T-helper 9 cell (primary cell): ENCODE measurements around the gene ECI2.
"Not testable (repeated sequence)": the region's sequence is repeated elsewhere in the genome, so short reads cannot be mapped to it uniquely, and the experiment has no call there.

Source experiments
- DNase-seq: peaks from one replicate; pipeline ENCODE4 v3.0.0-alpha.2; 2020

The ECI2 gene

GRCh38 chr6:4100655-4101054, 34.7 kb downstream of the ECI2 start:
- DNase-seq, result no peak

- DNase-seq, result no peak
These were observed 42.1 kb downstream of the ECI2 start for GRCh38 chr6:4093288-4093687.

GRCh38 chr6:4091941-4092340, 43.4 kb downstream of the ECI2 start:
- no peak for DNase-seq

- not testable (repeated sequence) for DNase-seq
These were observed 45.3 kb downstream of the ECI2 start for GRCh38 chr6:4090043-4090442.

GRCh38 chr6:4088704-4089103, 46.7 kb downstream of the ECI2 start:
- no peak for DNase-seq

GRCh38 chr6:4085332-4085700, 50.1 kb downstream of the ECI2 start:
- no peak for DNase-seq

GRCh38 chr6:4084444-4085331, 50.7 kb downstream of the ECI2 start:
- no peak for DNase-seq

GRCh38 chr6:4078691-4079471, 56.5 kb downstream of the ECI2 start, which contains the start of gene FAM217A:
FAM217A (minus strand) TSS chr6:4079137; CDS start chr6:4077414, 1,723 bp downstream.
- no peak for DNase-seq

GRCh38 chr6:4074478-4075235, 60.7 kb downstream of the ECI2 start:
- no peak for DNase-seq

- no peak for DNase-seq
These were observed 64.0 kb downstream of the ECI2 start for GRCh38 chr6:4071330-4071729.

GRCh38 chr6:4069199-4069598, 66.2 kb downstream of the ECI2 start:
- DNase-seq, result no peak

- no peak for DNase-seq
These were observed 67.7 kb downstream of the ECI2 start for GRCh38 chr6:4067673-4068072.

- DNase-seq, result no peak
These were observed 69.2 kb downstream of the ECI2 start for GRCh38 chr6:4066029-4066755.
